DND-41 (cell line): Measurements from ENCODE around the gene UBXN10.

Experiments used
- EZH2 ChIP-seq: IDR thresholded peaks from 3 replicates; pipeline ENCODE4 v1.6.1; 2012; ENCODE audit warnings: borderline replicate concordance, low read depth, mild to moderate bottlenecking, moderate library complexity, low read length, inconsistent platforms; ENCODE audit not compliant: severe bottlenecking
- TF ChIP-seq, protein P1 (sequence below): IDR thresholded peaks from 2 replicates; pipeline ENCODE4 v1.5.1; 2012; ENCODE audit warnings: borderline replicate concordance, low read length, moderate library complexity, mild to moderate bottlenecking; ENCODE audit not compliant: poor library complexity, severe bottlenecking; ENCODE audit errors: extremely low read depth

DNA sequence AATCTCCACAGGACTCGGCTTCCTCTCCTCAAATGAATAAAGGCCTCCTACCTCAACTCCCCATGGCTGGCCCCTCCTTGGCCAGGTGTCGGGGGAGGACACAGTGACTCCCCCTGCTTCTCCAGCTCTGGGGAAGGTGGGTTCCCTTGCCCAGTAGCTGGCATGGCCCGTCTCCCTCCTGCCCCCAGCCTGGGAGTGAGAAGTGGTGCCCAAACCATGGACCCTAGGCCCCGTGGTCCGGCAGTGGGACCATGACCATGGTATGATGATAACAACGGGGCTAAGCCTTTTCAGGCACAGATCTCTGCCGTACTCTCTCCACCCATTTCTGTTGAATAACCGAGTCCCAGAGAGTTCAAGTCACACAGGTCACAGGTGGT, 35.6 kb upstream of the UBXN10 start:
- TF ChIP-seq, protein P1, sequence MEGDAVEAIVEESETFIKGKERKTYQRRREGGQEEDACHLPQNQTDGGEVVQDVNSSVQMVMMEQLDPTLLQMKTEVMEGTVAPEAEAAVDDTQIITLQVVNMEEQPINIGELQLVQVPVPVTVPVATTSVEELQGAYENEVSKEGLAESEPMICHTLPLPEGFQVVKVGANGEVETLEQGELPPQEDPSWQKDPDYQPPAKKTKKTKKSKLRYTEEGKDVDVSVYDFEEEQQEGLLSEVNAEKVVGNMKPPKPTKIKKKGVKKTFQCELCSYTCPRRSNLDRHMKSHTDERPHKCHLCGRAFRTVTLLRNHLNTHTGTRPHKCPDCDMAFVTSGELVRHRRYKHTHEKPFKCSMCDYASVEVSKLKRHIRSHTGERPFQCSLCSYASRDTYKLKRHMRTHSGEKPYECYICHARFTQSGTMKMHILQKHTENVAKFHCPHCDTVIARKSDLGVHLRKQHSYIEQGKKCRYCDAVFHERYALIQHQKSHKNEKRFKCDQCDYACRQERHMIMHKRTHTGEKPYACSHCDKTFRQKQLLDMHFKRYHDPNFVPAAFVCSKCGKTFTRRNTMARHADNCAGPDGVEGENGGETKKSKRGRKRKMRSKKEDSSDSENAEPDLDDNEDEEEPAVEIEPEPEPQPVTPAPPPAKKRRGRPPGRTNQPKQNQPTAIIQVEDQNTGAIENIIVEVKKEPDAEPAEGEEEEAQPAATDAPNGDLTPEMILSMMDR: no peak
- no peak for TF ChIP-seq EZH2
